GM18520 (cell line): ENCODE data around the gene ZMAT3.
"Not testable (repeated sequence)": the region's sequence is repeated elsewhere in the genome, so short reads cannot be mapped to it uniquely, and the experiment has no call there.

Source experiments
- ATAC-seq: cut with Tn5 transposase; IDR thresholded peaks from one replicate; pipeline ENCODE4 v1.9.1; 2021; ENCODE audit not compliant: unreplicated experiment

Gene ZMAT3

GRCh38 chr3:179069762-179070390 is 1.7 kb downstream of the ZMAT3 start:
- ATAC-seq: no peak

GRCh38 chr3:179068779-179069530 is 2.7 kb downstream of the ZMAT3 start:
- no peak for ATAC-seq

GRCh38 chr3:179067839-179068238 is 3.8 kb downstream of the ZMAT3 start:
- ATAC-seq: no peak

GRCh38 chr3:179067291-179067690 is 4.3 kb downstream of the ZMAT3 start:
- no peak for ATAC-seq

- ATAC-seq: no peak
These were observed 7.6 kb downstream of the ZMAT3 start for GRCh38 chr3:179063945-179064560.

- ATAC-seq: no peak
These were observed 15.3 kb downstream of the ZMAT3 start for GRCh38 chr3:179056326-179056725.

GRCh38 chr3:179054565-179054964 is 17.0 kb downstream of the ZMAT3 start:
- ATAC-seq: not testable (repeated sequence)

GRCh38 chr3:179046497-179047353 is 24.9 kb downstream of the ZMAT3 start:
- peak; percentile 69 for ATAC-seq

GRCh38 chr3:179045719-179046402 is 25.7 kb downstream of the ZMAT3 start:
- ATAC-seq: peak; percentile 64

GRCh38 chr3:179038899-179039251 is 32.7 kb downstream of the ZMAT3 start:
- not testable (repeated sequence) for ATAC-seq

- ATAC-seq: no peak
These were observed 33.3 kb downstream of the ZMAT3 start for GRCh38 chr3:179038216-179038898.

- no peak for ATAC-seq
These were observed 34.3 kb downstream of the ZMAT3 start for GRCh38 chr3:179037351-179037750.

GRCh38 chr3:179036626-179037300 is 34.8 kb downstream of the ZMAT3 start:
- ATAC-seq: no peak

- no peak for ATAC-seq
These were observed 35.4 kb downstream of the ZMAT3 start for GRCh38 chr3:179036226-179036625.

GRCh38 chr3:179035232-179035631 is 36.4 kb downstream of the ZMAT3 start:
- ATAC-seq: no peak

- ATAC-seq: not testable (repeated sequence)
These were observed 38.3 kb downstream of the ZMAT3 start for GRCh38 chr3:179033304-179033657.

- not testable (repeated sequence) for ATAC-seq
These were observed 38.9 kb downstream of the ZMAT3 start for GRCh38 chr3:179032454-179033303.

GRCh38 chr3:179029096-179029495 is 42.5 kb downstream of the ZMAT3 start:
- ATAC-seq: no peak

GRCh38 chr3:179028408-179028807 is 43.2 kb downstream of the ZMAT3 start:
- ATAC-seq: no peak
